ENCODE data around the gene PBX3. TPM values are rescaled to one million over a fixed set of nuclear protein-coding genes. Genes with fewer than 3 reads are reported as not detected.

PBX3 gene
- total RNA-seq, 4 donors from 2014 or later = 5.1 to 360 (median 44.1) TPM

GRCh38 chr9:125984461-125984860 is 237.3 kb downstream of the PBX3 start:
- Histone ChIP-seq H3K9me3 (peaks cover 0 to 6% of the 10 kb centered on the region in 2 donors), H3K4me3 (no peak overlapping the region), H3K27me3 (no peaks in the 10 kb centered on the region), H3K4me1 (no peaks in the 10 kb centered on the region), H3K27ac (no peak overlapping the region), H3K36me3 (no peaks in the 10 kb centered on the region)
- intact Hi-C loops (cut with DNase I; ENCODE audit: low total_unique reads) = no loop called here
- no peak for DNase-seq
- no peak for TF ChIP-seq POLR2A (IDR thresholded peaks at IDR 0.05)
- no peak for TF ChIP-seq CTCF (IDR thresholded peaks at IDR 0.05)

- TF ChIP-seq POLR2A (IDR thresholded peaks at IDR 0.05) (no peak), CTCF (IDR thresholded peaks at IDR 0.05) (no peak)
- H3K27ac ChIP-seq = no peak overlapping the region
- intact Hi-C loops (cut with DNase I; ENCODE audit: low total_unique reads) = no loop called here
Observed at GRCh38 chr9:125985142-125985997, 238.2 kb downstream of the PBX3 start.

GRCh38 chr9:125985998-125986655 is 239.0 kb downstream of the PBX3 start:
- H3K27me3 ChIP-seq = no peaks in the 10 kb centered on the region
- H3K27ac ChIP-seq = no peak overlapping the region
- intact Hi-C loops (cut with DNase I; ENCODE audit: low total_unique reads) = no loop called here
- TF ChIP-seq POLR2A (IDR thresholded peaks at IDR 0.05) = no peak
- no peak overlapping the region for H3K4me3 ChIP-seq
- DNase-seq = peak in 1 of 2 donors; percentile 6
- no peaks in the 10 kb centered on the region for H3K9me3 ChIP-seq
- no peaks in the 10 kb centered on the region for H3K4me1 ChIP-seq
- no peaks in the 10 kb centered on the region for H3K36me3 ChIP-seq

More at GRCh38 chr9:125985142-125985997, 238.2 kb downstream of the PBX3 start:
- no peak overlapping the region for H3K4me3 ChIP-seq
- DNase-seq = no peak
- H3K9me3 ChIP-seq = no peaks in the 10 kb centered on the region
- H3K36me3 ChIP-seq = no peaks in the 10 kb centered on the region
- no peaks in the 10 kb centered on the region for H3K4me1 ChIP-seq
- H3K27me3 ChIP-seq = no peaks in the 10 kb centered on the region

- Histone ChIP-seq H3K4me3 (no peak overlapping the region), H3K27ac (no peak overlapping the region), H3K36me3 (no peaks in the 10 kb centered on the region), H3K27me3 (no peaks in the 10 kb centered on the region), H3K9me3 (no peaks in the 10 kb centered on the region), H3K4me1 (no peaks in the 10 kb centered on the region)
- TF ChIP-seq POLR2A (IDR thresholded peaks at IDR 0.05) (no peak), CTCF (IDR thresholded peaks at IDR 0.05) (no peak)
- intact Hi-C loops (cut with DNase I; ENCODE audit: low total_unique reads) = no loop called here
- no peak for DNase-seq
Observed at GRCh38 chr9:125986966-125987365, 239.8 kb downstream of the PBX3 start.

- Histone ChIP-seq H3K27ac (no peak overlapping the region), H3K4me3 (no peak overlapping the region), H3K27me3 (no peaks in the 10 kb centered on the region), H3K4me1 (no peaks in the 10 kb centered on the region), H3K36me3 (no peaks in the 10 kb centered on the region), H3K9me3 (no peaks in the 10 kb centered on the region)
- TF ChIP-seq POLR2A (IDR thresholded peaks at IDR 0.05) = no peak
- TF ChIP-seq CTCF (IDR thresholded peaks at IDR 0.05) = no peak
- intact Hi-C loops (cut with DNase I; ENCODE audit: low total_unique reads) = no loop called here
- DNase-seq = no peak
Observed at GRCh38 chr9:125987420-125987819, 240.2 kb downstream of the PBX3 start.
